ENCODE results near the gene ADGRG7.
"Not testable (repeated sequence)": the region's sequence is repeated elsewhere in the genome, so short reads cannot be mapped to it uniquely, and the experiment has no call there.

The ADGRG7 gene

GRCh38 chr3:100570811-100571210, 38.6 kb upstream of the ADGRG7 start:
- TF ChIP-seq CTCF (IDR thresholded peaks at IDR 0.05) (no peak), ZFX (IDR thresholded peaks at IDR 0.05; ENCODE audit: borderline replicate concordance) (no peak)
- H3K27ac ChIP-seq = no peak overlapping the region

GRCh38 chr3:100574536-100574935, 34.9 kb upstream of the ADGRG7 start:
- TF ChIP-seq ZFX (IDR thresholded peaks at IDR 0.05; ENCODE audit: borderline replicate concordance) (no peak), CTCF (IDR thresholded peaks at IDR 0.05) (no peak)

GRCh38 chr3:100575704-100576103, 33.7 kb upstream of the ADGRG7 start:
- TF ChIP-seq ZFX (IDR thresholded peaks at IDR 0.05; ENCODE audit: borderline replicate concordance) = no peak
- no peak for TF ChIP-seq CTCF (IDR thresholded peaks at IDR 0.05)
- H3K27ac ChIP-seq = no peak overlapping the region

More at GRCh38 chr3:100574536-100574935, 34.9 kb upstream of the ADGRG7 start:
- H3K27ac ChIP-seq = no peak overlapping the region

- H3K27ac ChIP-seq = no peak overlapping the region
- TF ChIP-seq ZFX (IDR thresholded peaks at IDR 0.05; ENCODE audit: borderline replicate concordance) (no peak), CTCF (IDR thresholded peaks at IDR 0.05) (no peak)
These were observed 31.9 kb upstream of the ADGRG7 start for GRCh38 chr3:100577382-100578008.

- no peak overlapping the region for H3K27ac ChIP-seq
- no peak for TF ChIP-seq ZFX (IDR thresholded peaks at IDR 0.05; ENCODE audit: borderline replicate concordance)
- no peak for TF ChIP-seq CTCF (IDR thresholded peaks at IDR 0.05)
These were observed 30.8 kb upstream of the ADGRG7 start for GRCh38 chr3:100578646-100579045.

GRCh38 chr3:100580147-100580546, 29.3 kb upstream of the ADGRG7 start:
- TF ChIP-seq CTCF (IDR thresholded peaks at IDR 0.05) = no peak
- no peak overlapping the region for H3K27ac ChIP-seq

- no peak for TF ChIP-seq ZFX (IDR thresholded peaks at IDR 0.05; ENCODE audit: borderline replicate concordance)
- no peak for TF ChIP-seq CTCF (IDR thresholded peaks at IDR 0.05)
These were observed 27.8 kb upstream of the ADGRG7 start for GRCh38 chr3:100581650-100582049.

GRCh38 chr3:100582157-100582556, 27.2 kb upstream of the ADGRG7 start:
- not testable (repeated sequence) for H3K27ac ChIP-seq

More at GRCh38 chr3:100581650-100582049, 27.8 kb upstream of the ADGRG7 start:
- H3K27ac ChIP-seq = no peak overlapping the region
